Karpas-422 (cell line): Measurements from ENCODE around the gene SIX2. TPM values are rescaled to one million over a fixed set of nuclear protein-coding genes. Genes with fewer than 3 reads are reported as not detected.

Source experiments
- DNase-seq: peaks from one replicate; pipeline ENCODE4 v3.0.0-alpha.2; 2015
- H2AFZ ChIP-seq: fragments of 200-600 bp; sonication (generic); 2 replicates; pipeline ENCODE4 v1.6.1; 2014; ENCODE audit warnings: antibody characterized with exemption, low read length, mixed read lengths
- H3K27ac ChIP-seq: fragments of 200-600 bp; sonication (generic); 2 replicates; pipeline ENCODE4 v1.5.1; 2014; ENCODE audit warnings: mild to moderate bottlenecking, low read length, moderate library complexity
- H3K27me3 ChIP-seq: fragments of 200-600 bp; sonication (generic); 2 replicates; pipeline ENCODE4 v1.6.1; 2014; ENCODE audit warnings: low read length, mixed read lengths
- H3K36me3 ChIP-seq: fragments of 200-600 bp; sonication (generic); 2 replicates; pipeline ENCODE4 v1.6.1; 2014; ENCODE audit warnings: low read length, mixed read lengths; ENCODE audit not compliant: insufficient read depth
- H3K4me1 ChIP-seq: fragments of 200-600 bp; sonication (generic); 2 replicates; pipeline ENCODE4 v1.6.1; 2014; ENCODE audit warnings: mild to moderate bottlenecking, low read length, mixed read lengths
- H3K4me2 ChIP-seq: fragments of 200-600 bp; sonication (generic); 2 replicates; pipeline ENCODE4 v1.6.1; 2014; ENCODE audit warnings: low read length, low read depth, mild to moderate bottlenecking; ENCODE audit not compliant: poor library complexity, severe bottlenecking
- H3K4me3 ChIP-seq: fragments of 200-600 bp; sonication (generic); 2 replicates; pipeline ENCODE4 v1.5.1; 2014; ENCODE audit warnings: mild to moderate bottlenecking, antibody characterized with exemption, low read length, mixed read lengths
- H3K79me2 ChIP-seq: fragments of 200-600 bp; sonication (generic); 2 replicates; pipeline ENCODE4 v1.6.1; 2014; ENCODE audit warnings: mild to moderate bottlenecking, low read length, mixed read lengths
- H3K9ac ChIP-seq: fragments of 200-600 bp; sonication (generic); 2 replicates; pipeline ENCODE4 v1.6.0; 2014; ENCODE audit warnings: low read length
- H3K9me2 ChIP-seq: fragments of 200-600 bp; sonication (generic), shearing (Covaris generic); replicated peaks from 2 replicates; pipeline ENCODE4 v1.6.0; 2014; ENCODE audit warnings: mild to moderate bottlenecking, low read length, moderate library complexity; ENCODE audit not compliant: insufficient read depth
- H3K9me3 ChIP-seq: fragments of 300-700, 200-600 bp; sonication (generic); 2 replicates; pipeline ENCODE4 v1.6.1; 2014; ENCODE audit warnings: low read length, mixed read lengths
- H4K20me1 ChIP-seq: fragments of 200-600 bp; sonication (generic); 2 replicates; pipeline ENCODE4 v1.6.1; 2014; ENCODE audit warnings: mild to moderate bottlenecking, antibody characterized with exemption, low read length, low read depth; ENCODE audit not compliant: insufficient read depth
- total RNA-seq: library from RNA; depleted of rRNA; stranded (reverse); fragments of >200 nt; shearing (Covaris generic); gene quantifications from 2 replicates; pipeline ENCODE4 v1.2.3, GENCODE V29; 2014; ENCODE audit warnings: low replicate concordance

The SIX2 gene
- total RNA-seq, 1 experiment from 2014 or later, result not detected

DNA sequence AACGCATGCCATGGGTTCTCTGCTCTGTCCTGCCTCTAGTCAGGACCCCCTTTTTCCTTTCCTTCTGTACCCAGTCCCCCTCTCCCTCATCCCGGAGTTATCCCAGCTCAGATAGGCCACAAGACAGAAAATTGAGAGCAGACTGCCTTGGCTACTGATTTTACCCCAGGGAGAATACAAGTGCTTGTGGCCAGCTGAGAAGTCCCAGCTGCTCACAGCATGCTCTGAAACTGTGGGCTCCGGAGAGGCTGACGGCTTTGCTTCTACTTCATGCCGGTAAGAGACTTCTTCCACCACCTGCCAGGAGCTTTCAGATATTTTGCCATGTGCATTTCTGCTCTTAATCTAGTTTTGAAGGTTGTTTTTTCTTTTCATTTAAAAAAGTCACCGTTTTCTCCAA is 20.0 kb upstream of the SIX2 start:
- no peak for DNase-seq

DNA sequence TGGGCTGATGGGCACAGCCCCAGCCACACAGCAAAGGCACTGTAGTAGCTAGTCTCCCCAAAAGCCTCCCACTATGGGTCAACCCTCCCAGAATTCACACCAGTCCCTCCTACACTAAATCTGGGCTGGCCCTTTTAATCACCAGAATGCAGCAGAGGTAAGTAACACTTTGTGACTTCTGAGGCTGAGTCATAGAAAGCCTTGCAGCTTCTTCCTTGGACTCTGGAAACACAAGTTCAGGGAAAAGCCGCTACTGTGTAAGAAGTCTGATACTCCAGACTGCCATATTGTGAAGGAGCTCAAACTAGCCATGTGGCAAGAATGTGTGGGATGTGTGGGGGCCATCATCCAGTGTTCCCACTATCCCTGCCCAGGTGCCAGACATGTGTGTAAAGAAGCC is 19.0 kb upstream of the SIX2 start:
- no peak overlapping the region for H3K27ac ChIP-seq
- H3K4me2 ChIP-seq, result no peak overlapping the region
- no peaks in the 10 kb centered on the region for H3K79me2 ChIP-seq
- H4K20me1 ChIP-seq, result no peaks in the 10 kb centered on the region
- peak overlapping the region; percentile 38; the same call in 1 of the 2 replicates for H2AFZ ChIP-seq
- no peak overlapping the region for H3K4me3 ChIP-seq
- H3K9ac ChIP-seq, result no peak overlapping the region
- peaks cover 7% of the 10 kb centered on the region for H3K4me1 ChIP-seq
- DNase-seq, result no peak
- no peaks in the 10 kb centered on the region for H3K9me3 ChIP-seq
- H3K36me3 ChIP-seq, result no peaks in the 10 kb centered on the region
- H3K9me2 ChIP-seq, result no peaks in the 10 kb centered on the region
- H3K27me3 ChIP-seq, result no peaks in the 10 kb centered on the region

More for the DNA sequence above, 20.0 kb upstream of the SIX2 start:
- Histone ChIP-seq H3K36me3 (no peaks in the 10 kb centered on the region), H3K9me2 (no peaks in the 10 kb centered on the region), H3K27me3 (no peaks in the 10 kb centered on the region), H3K27ac (no peak overlapping the region), H3K79me2 (no peaks in the 10 kb centered on the region), H4K20me1 (no peaks in the 10 kb centered on the region), H3K9ac (no peak overlapping the region), H3K4me3 (no peak overlapping the region), H3K9me3 (no peaks in the 10 kb centered on the region), H3K4me2 (no peak overlapping the region), H2AFZ (no peak overlapping the region), H3K4me1 (peaks cover 7% of the 10 kb centered on the region)

- no peak overlapping the region for H3K4me2 ChIP-seq
- no peak overlapping the region for H3K9ac ChIP-seq
- DNase-seq, result no peak
These were observed 17.7 kb upstream of the SIX2 start for GRCh38 chr2:45026924-45027450.

GRCh38 chr2:45024600-45025291 is 15.5 kb upstream of the SIX2 start:
- Histone ChIP-seq H4K20me1 (no peaks in the 10 kb centered on the region), H3K4me2 (no peak overlapping the region), H3K36me3 (no peaks in the 10 kb centered on the region), H3K9me3 (no peaks in the 10 kb centered on the region), H3K27me3 (no peaks in the 10 kb centered on the region), H3K4me1 (peaks cover 7% of the 10 kb centered on the region), H3K4me3 (no peak overlapping the region), H3K27ac (no peak overlapping the region), H3K9me2 (no peaks in the 10 kb centered on the region), H2AFZ (no peak overlapping the region), H3K79me2 (no peaks in the 10 kb centered on the region), H3K9ac (no peak overlapping the region)
- DNase-seq, result peak; percentile 71

More at GRCh38 chr2:45026924-45027450, 17.7 kb upstream of the SIX2 start:
- H3K4me3 ChIP-seq, result no peak overlapping the region
- no peaks in the 10 kb centered on the region for H3K36me3 ChIP-seq
- no peaks in the 10 kb centered on the region for H3K27me3 ChIP-seq
- no peak overlapping the region for H2AFZ ChIP-seq
- no peak overlapping the region for H3K27ac ChIP-seq
- peaks cover 7% of the 10 kb centered on the region for H3K4me1 ChIP-seq
- H3K79me2 ChIP-seq, result no peaks in the 10 kb centered on the region
- no peaks in the 10 kb centered on the region for H4K20me1 ChIP-seq
- no peaks in the 10 kb centered on the region for H3K9me2 ChIP-seq
- H3K9me3 ChIP-seq, result no peaks in the 10 kb centered on the region

DNA sequence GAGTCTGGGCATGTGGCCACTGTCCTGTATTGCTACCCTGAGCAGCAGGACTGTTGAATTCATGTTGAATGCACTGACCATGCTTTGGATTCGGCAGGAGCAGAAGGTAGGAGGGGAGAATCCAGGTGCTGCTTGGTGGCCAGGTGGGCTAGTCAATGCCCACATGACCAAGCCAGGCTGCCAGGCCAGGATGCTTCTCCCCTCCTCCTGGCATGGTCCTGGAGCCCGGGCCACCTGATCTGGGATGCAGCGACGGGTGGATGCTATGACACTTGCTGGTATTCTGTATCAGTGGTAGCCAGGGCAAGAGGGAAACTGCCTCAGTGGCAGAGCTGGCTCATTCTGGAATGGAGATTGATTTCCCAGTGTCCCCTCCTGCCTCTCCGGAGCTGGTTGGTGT is 14.8 kb upstream of the SIX2 start:
- Histone ChIP-seq H3K79me2 (no peaks in the 10 kb centered on the region), H3K4me1 (peaks cover 7% of the 10 kb centered on the region), H3K36me3 (no peaks in the 10 kb centered on the region), H3K9me3 (no peaks in the 10 kb centered on the region), H3K27ac (no peak overlapping the region), H3K9ac (no peak overlapping the region), H3K4me2 (no peak overlapping the region), H2AFZ (no peak overlapping the region), H3K9me2 (no peaks in the 10 kb centered on the region), H3K27me3 (no peaks in the 10 kb centered on the region), H3K4me3 (no peak overlapping the region), H4K20me1 (no peaks in the 10 kb centered on the region)
- no peak for DNase-seq

DNA sequence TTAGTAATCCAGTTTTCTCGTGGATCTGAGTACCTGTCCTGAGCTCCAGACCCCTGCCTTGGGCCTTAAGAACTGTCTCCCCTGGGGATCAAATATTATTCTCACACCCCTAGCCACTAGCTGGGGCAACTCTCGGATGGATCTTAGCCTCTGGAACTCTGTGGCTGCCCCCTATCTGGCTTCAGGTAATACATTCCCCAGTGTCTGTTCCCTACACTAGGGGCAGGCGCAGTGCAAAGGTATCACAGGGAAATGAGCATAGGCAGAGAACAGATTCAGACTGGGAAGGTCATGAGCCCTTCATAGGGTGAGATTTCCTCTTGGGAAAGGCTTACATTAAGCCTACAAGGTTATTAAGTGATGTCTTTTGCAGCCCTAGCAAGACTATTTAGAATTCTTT is 11.2 kb upstream of the SIX2 start:
- Histone ChIP-seq H3K36me3 (no peaks in the 10 kb centered on the region), H3K9ac (no peak overlapping the region), H2AFZ (no peak overlapping the region), H3K9me3 (no peaks in the 10 kb centered on the region), H3K4me1 (peaks cover 10% of the 10 kb centered on the region), H4K20me1 (no peaks in the 10 kb centered on the region), H3K27me3 (no peaks in the 10 kb centered on the region), H3K79me2 (no peaks in the 10 kb centered on the region), H3K9me2 (no peaks in the 10 kb centered on the region), H3K4me2 (no peak overlapping the region), H3K27ac (no peak overlapping the region), H3K4me3 (no peak overlapping the region)
- DNase-seq, result no peak

DNA sequence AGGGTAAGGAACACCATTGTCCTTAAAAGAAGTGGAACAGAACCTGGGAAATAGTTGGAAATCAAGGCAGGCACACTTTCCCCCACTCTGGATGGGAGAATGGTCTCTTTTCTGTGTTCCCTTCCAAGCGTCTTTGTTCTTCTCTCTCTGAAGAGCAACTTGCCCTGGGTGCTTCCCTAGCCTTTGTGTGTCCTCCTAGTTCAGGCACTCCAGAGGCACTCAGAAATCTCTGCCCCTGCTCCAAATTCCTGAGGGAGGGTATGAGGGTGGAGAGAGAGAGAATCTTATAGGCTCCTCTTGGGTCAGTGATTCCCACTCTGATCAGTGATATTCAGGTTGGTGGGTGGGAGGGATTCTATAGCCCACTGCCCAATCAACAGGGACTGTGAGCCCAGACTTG is 8.8 kb upstream of the SIX2 start:
- DNase-seq, result no peak
- H3K9ac ChIP-seq, result no peak overlapping the region
- no peaks in the 10 kb centered on the region for H3K36me3 ChIP-seq
- H3K4me3 ChIP-seq, result no peak overlapping the region
- H3K27ac ChIP-seq, result no peak overlapping the region
- no peak overlapping the region for H3K4me2 ChIP-seq
- no peaks in the 10 kb centered on the region for H3K79me2 ChIP-seq
- peaks cover 5% of the 10 kb centered on the region; the same call in 1 of the 2 replicates for H3K4me1 ChIP-seq
- no peaks in the 10 kb centered on the region for H3K9me2 ChIP-seq
- H4K20me1 ChIP-seq, result no peaks in the 10 kb centered on the region
- no peaks in the 10 kb centered on the region for H3K27me3 ChIP-seq
- no peak overlapping the region for H2AFZ ChIP-seq
- H3K9me3 ChIP-seq, result no peaks in the 10 kb centered on the region

- no peaks in the 10 kb centered on the region for H3K27me3 ChIP-seq
- H3K9ac ChIP-seq, result no peak overlapping the region
- H3K4me3 ChIP-seq, result no peak overlapping the region
- no peaks in the 10 kb centered on the region for H3K9me2 ChIP-seq
- H4K20me1 ChIP-seq, result no peaks in the 10 kb centered on the region
- H3K27ac ChIP-seq, result no peak overlapping the region
- peaks cover 14% of the 10 kb centered on the region; the same call in 1 of the 2 replicates for H3K4me1 ChIP-seq
- H3K79me2 ChIP-seq, result no peaks in the 10 kb centered on the region
- H3K36me3 ChIP-seq, result no peaks in the 10 kb centered on the region
- H2AFZ ChIP-seq, result no peak overlapping the region
- H3K9me3 ChIP-seq, result no peaks in the 10 kb centered on the region
- no peak for DNase-seq
- H3K4me2 ChIP-seq, result no peak overlapping the region
These were observed 5.6 kb upstream of the SIX2 start for GRCh38 chr2:45014831-45015230.
